ENCODE data around the gene DLGAP4. TPM values are rescaled to one million over a fixed set of nuclear protein-coding genes. Genes with fewer than 3 reads are reported as not detected.

The DLGAP4 gene
- total and polyA plus RNA-seq, 2 of the 8 experiments (the other 6 are each of a cell fraction or from before 2014, with no cell fraction given): 41.2 to 57.2 TPM

DNA sequence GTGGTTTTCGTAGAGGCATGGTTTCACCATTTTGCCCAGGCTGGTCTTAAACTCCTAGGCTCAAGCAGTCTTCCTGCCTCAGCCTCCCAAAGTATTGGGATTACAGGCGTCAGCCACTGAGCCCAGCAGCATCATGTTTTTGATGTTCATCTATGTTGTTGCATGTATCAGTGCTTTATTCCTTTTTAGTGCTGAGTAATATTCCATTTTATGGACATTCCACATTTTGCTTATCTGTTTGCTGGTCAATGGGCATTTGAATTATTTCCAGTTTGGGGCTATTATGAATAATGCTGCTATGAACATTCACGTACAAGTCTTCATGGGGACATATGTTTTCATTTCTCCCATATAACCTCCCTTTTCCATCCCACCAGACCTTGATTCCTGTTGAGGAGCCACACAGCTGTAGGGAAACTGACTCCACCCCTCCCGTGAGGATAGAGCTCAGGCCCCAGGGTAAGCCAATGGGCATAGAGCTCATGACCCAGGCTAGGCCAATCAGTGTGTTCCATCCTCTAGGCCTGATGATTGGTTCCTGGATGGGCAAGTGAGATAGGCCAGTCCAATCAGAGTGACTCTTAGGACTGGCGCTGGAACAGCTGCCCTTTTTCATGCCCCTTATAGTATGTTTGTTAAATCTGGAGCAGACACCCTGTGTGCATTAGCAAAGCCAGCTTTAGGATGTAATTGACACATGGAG is 49.5 kb downstream of the DLGAP4 start:
- Histone ChIP-seq H3K36me3 (ENCODE audit: control insufficient read depth in 2 of 4, insufficient read depth in 4 of 4, low read length in 3 of 4) (no peaks in the 10 kb centered on the region), H3K27ac (ENCODE audit: low read depth, low read length) (no peak overlapping the region), H4K8ac (ENCODE audit: extremely low read depth, insufficient read depth, low read length) (no peak overlapping the region), H3K27me3 (replicated peaks in 1 of 4; ENCODE audit: control insufficient read depth in 3 of 4, extremely low read depth in 1 of 4, insufficient read depth in 3 of 4, low read length in 3 of 4) (no peaks in the 10 kb centered on the region), H3K18ac (ENCODE audit: extremely low read depth, low read length) (no peak overlapping the region), H2BK120ac (replicated peaks; ENCODE audit: low read depth, low read length) (no peak overlapping the region), H3K9me3 (ENCODE audit: insufficient read depth in 2 of 2, low read depth in 1 of 2, low read length in 1 of 2) (no peaks in the 10 kb centered on the region), H3K4me3 (ENCODE audit: extremely low read depth in 1 of 4, insufficient read depth in 2 of 4, low read depth in 3 of 4, low read length in 4 of 4) (no peak overlapping the region), H3K4me1 (replicated peaks in 1 of 4; ENCODE audit: control insufficient read depth in 3 of 4, insufficient read depth in 4 of 4, low read length in 3 of 4) (peaks cover 0 to 7% (median 2%) of the 10 kb centered on the region in 4 experiments; a peak in 4 of 7 replicates), H3K79me1 (ENCODE audit: low read depth, low read length) (peaks cover 3% of the 10 kb centered on the region; the same call in 1 of the 2 replicates), H3K23ac (ENCODE audit: insufficient read length) (no peak overlapping the region), H2BK20ac (ENCODE audit: low read length) (no peak overlapping the region), H4K5ac (ENCODE audit: insufficient read length, low read depth, low read length) (no peak overlapping the region), H4K20me1 (replicated peaks in 1 of 2; ENCODE audit: control insufficient read depth in 1 of 2, insufficient read depth in 2 of 2, low read length in 2 of 2) (no peaks in the 10 kb centered on the region), H3K23me2 (ENCODE audit: low read depth, low read length) (no peaks in the 10 kb centered on the region), H3K4me2 (ENCODE audit: insufficient read depth in 1 of 2, low read depth in 2 of 2, low read length in 2 of 2) (no peak overlapping the region), H4K91ac (replicated peaks; ENCODE audit: insufficient read length, low read length) (no peak overlapping the region), H3K4ac (replicated peaks; ENCODE audit: insufficient read length, low read depth, low read length) (no peak overlapping the region), H3K14ac (ENCODE audit: insufficient read length) (no peak overlapping the region), H3K56ac (replicated peaks; ENCODE audit: insufficient read length, low read depth, low read length) (no peak overlapping the region), H2BK12ac (ENCODE audit: low read depth, low read length) (no peak overlapping the region), H2BK15ac (ENCODE audit: low read length) (no peak overlapping the region), H3K79me2 (ENCODE audit: control insufficient read depth in 1 of 2, insufficient read depth in 2 of 2, low read length in 2 of 2) (no peaks in the 10 kb centered on the region), H2AK5ac (ENCODE audit: low read depth, low read length) (no peak overlapping the region), H2AFZ (ENCODE audit: low read length) (no peak overlapping the region), H3K9ac (replicated peaks in 1 of 4; ENCODE audit: extremely low read depth in 1 of 4, low read depth in 3 of 4, low read length in 3 of 4) (no peak overlapping the region), H2BK5ac (ENCODE audit: low read depth, low read length) (no peak overlapping the region)
- CTCF ChIA-PET (ENCODE audit: partially characterized antibody): interaction anchor here (0.9 to 2.4 kb wide), 8 partner anchors 13 to 139 kb away, joined by 3 to 6 read pairs (median 4); no protein-coding TSS in a partner anchor
- DNase-seq (ENCODE audit: low read depth in 1 of 2, low spot score in 2 of 2): no peak
- 88% methylated on average over 5 of the region's 5 CpGs; no CpG with 5 or more reads in 1 of the 2 experiments for WGBS, 2 experiments (ENCODE audit: extremely low coverage in 1 of 2, insufficient coverage in 1 of 2, insufficient read length in 1 of 2, insufficient replicate concordance in 2 of 2, low coverage in 1 of 2, low lambda C conversion rate in 2 of 2, missing lambda C conversion rate in 1 of 2)
- POLR2A ChIA-PET (ENCODE audit: partially characterized antibody): interaction anchor here (0.6 kb wide), 1 partner anchor 90 kb away, joined by 4 read pairs; no protein-coding TSS in a partner anchor
- FAIRE-seq: no peak
- TF ChIP-seq TEAD4 (IDR thresholded peaks at IDR 0.05; ENCODE audit: low read depth, low read length) (no peak), ZNF274 (IDR thresholded peaks at IDR 0.05; ENCODE audit: borderline replicate concordance, extremely low read depth, low read length) (no peak), SIN3A (conservative IDR thresholded peaks at IDR 0.05 in 1 of 2, IDR thresholded peaks at IDR 0.05 in 1 of 2; ENCODE audit: low read depth in 1 of 2, low read length in 2 of 2) (no peak), CBX8 (IDR thresholded peaks at IDR 0.05; ENCODE audit: borderline replicate concordance, low read depth, low read length) (no peak)
- TF ChIP-seq, protein P1, sequence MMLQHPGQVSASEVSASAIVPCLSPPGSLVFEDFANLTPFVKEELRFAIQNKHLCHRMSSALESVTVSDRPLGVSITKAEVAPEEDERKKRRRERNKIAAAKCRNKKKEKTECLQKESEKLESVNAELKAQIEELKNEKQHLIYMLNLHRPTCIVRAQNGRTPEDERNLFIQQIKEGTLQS (IDR thresholded peaks at IDR 0.05; ENCODE audit: insufficient read depth, low read depth, low read length): no peak

Measured in H1 (cell line).